OCI-LY1 (cell line): ENCODE data around the gene NSFL1C.

Experiments
- H2AFZ ChIP-seq: fragments of 200-600 bp; sonication (generic), shearing (Covaris generic); 2 replicates; pipeline ENCODE4 v1.6.0; 2014; ENCODE audit warnings: antibody characterized with exemption, mild to moderate bottlenecking, low read length
- H3F3A ChIP-seq: fragments of 200-600 bp; sonication (generic), shearing (Covaris generic); 2 replicates; pipeline ENCODE4 v1.6.0; 2014; ENCODE audit warnings: mild to moderate bottlenecking, antibody characterized with exemption, low read length, moderate library complexity; ENCODE audit not compliant: insufficient read depth
- H3K27ac ChIP-seq: fragments of 200-600 bp; sonication (generic); 2 replicates; pipeline ENCODE4 v1.5.1; 2014; ENCODE audit warnings: low read length, mixed run types, mild to moderate bottlenecking, low read depth; ENCODE audit not compliant: poor library complexity, severe bottlenecking
- H3K27me3 ChIP-seq: fragments of 200-600 bp; sonication (generic); 2 replicates; pipeline ENCODE4 v1.6.0; 2014; ENCODE audit warnings: antibody characterized with exemption, mild to moderate bottlenecking, low read length, moderate library complexity; ENCODE audit not compliant: insufficient read depth
- H3K36me3 ChIP-seq: fragments of 200-600 bp; sonication (generic); 2 replicates; pipeline ENCODE4 v1.6.1; 2014; ENCODE audit warnings: mild to moderate bottlenecking, antibody characterized with exemption, low read length, moderate library complexity, mixed read lengths; ENCODE audit not compliant: insufficient read depth
- H3K4me1 ChIP-seq: fragments of 200-600 bp; sonication (generic); 2 replicates; pipeline ENCODE4 v1.5.1; 2014; ENCODE audit warnings: mild to moderate bottlenecking, low read length, moderate library complexity; ENCODE audit not compliant: insufficient read depth, severe bottlenecking
- H3K4me2 ChIP-seq: fragments of 200-600 bp; sonication (generic), shearing (Covaris generic); 2 replicates; pipeline ENCODE4 v1.6.1; 2014; ENCODE audit warnings: low read length
- H3K4me3 ChIP-seq: fragments of 200-600 bp; sonication (generic); 2 replicates; pipeline ENCODE4 v1.5.1; 2014; ENCODE audit warnings: low read length, low read depth, mild to moderate bottlenecking, mixed read lengths; ENCODE audit not compliant: poor library complexity, severe bottlenecking
- H3K79me2 ChIP-seq: fragments of 200-600 bp; shearing (Covaris generic); 2 replicates; pipeline ENCODE4 v1.6.1; 2016; ENCODE audit warnings: mixed run types, low read length, mixed read lengths; ENCODE audit not compliant: insufficient read depth
- H3K9ac ChIP-seq: fragments of 200-600 bp; sonication (generic), shearing (Covaris generic); 2 replicates; pipeline ENCODE4 v1.6.1; 2014; ENCODE audit warnings: mild to moderate bottlenecking, low read length, mixed read lengths
- H3K9me2 ChIP-seq: fragments of 200-600 bp; sonication (generic), shearing (Covaris generic); 2 replicates; pipeline ENCODE4 v1.6.1; 2014; ENCODE audit warnings: low read depth, mild to moderate bottlenecking, low read length, mixed read lengths
- H3K9me3 ChIP-seq: fragments of 200-600 bp; shearing (Covaris generic); 2 replicates; pipeline ENCODE4 v1.6.1; 2014; ENCODE audit warnings: low read length, mixed read lengths
- H4K20me1 ChIP-seq: fragments of 200-600 bp; sonication (generic), shearing (Covaris generic); 2 replicates; pipeline ENCODE4 v1.6.0; 2016; ENCODE audit warnings: mild to moderate bottlenecking, low read length; ENCODE audit not compliant: insufficient read depth
- EZH2 ChIP-seq: fragments of 200-600 bp; sonication (generic), shearing (Covaris generic); IDR thresholded peaks from 2 replicates; pipeline ENCODE4 v1.8.0; 2017; ENCODE audit warnings: borderline replicate concordance, mixed run types, mild to moderate bottlenecking, antibody characterized with exemption, low read length, moderate library complexity, mixed read lengths
- TF ChIP-seq, protein P1 (sequence below): fragments of 200-600 bp; sonication (generic), shearing (Covaris generic); IDR thresholded peaks from 2 replicates; pipeline ENCODE4 v1.5.1; 2017; ENCODE audit warnings: mild to moderate bottlenecking, antibody characterized with exemption, low read length, moderate library complexity, mixed read lengths

The NSFL1C gene

DNA sequence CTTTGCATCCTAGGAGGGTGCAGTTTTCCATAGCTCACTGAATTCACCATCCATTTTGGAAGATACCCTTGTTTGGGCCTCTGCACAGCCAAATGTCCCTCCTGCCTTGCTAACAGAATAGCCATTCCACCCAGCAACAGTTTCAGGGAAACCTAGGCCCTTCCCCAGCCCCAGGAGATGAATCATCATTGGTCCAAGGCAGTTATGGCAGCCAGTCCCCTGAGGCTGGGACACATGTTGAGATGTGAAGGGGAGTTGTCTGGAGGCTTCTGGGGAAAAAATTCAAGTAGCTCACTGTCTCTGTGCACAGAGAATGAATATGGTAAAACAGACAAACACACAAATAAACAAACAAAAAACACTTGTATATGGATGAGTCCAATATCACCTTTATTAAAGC is 41.9 kb upstream of the NSFL1C start:
- Histone ChIP-seq H3K9me2 (no peaks in the 10 kb centered on the region), H2AFZ (no peak overlapping the region), H3K79me2 (no peaks in the 10 kb centered on the region), H3K9me3 (no peaks in the 10 kb centered on the region), H3K4me1 (no peaks in the 10 kb centered on the region), H3K36me3 (no peaks in the 10 kb centered on the region), H4K20me1 (no peaks in the 10 kb centered on the region), H3K4me2 (no peak overlapping the region), H3K4me3 (no peak overlapping the region), H3K27me3 (0 out of 2 replicates have a peak, but pooled peaks cover 7% of the 10 kb centered on the region), H3F3A (no peaks in the 10 kb centered on the region), H3K9ac (no peak overlapping the region), H3K27ac (no peak overlapping the region)
- TF ChIP-seq EZH2 = no peak
- TF ChIP-seq, protein P1, sequence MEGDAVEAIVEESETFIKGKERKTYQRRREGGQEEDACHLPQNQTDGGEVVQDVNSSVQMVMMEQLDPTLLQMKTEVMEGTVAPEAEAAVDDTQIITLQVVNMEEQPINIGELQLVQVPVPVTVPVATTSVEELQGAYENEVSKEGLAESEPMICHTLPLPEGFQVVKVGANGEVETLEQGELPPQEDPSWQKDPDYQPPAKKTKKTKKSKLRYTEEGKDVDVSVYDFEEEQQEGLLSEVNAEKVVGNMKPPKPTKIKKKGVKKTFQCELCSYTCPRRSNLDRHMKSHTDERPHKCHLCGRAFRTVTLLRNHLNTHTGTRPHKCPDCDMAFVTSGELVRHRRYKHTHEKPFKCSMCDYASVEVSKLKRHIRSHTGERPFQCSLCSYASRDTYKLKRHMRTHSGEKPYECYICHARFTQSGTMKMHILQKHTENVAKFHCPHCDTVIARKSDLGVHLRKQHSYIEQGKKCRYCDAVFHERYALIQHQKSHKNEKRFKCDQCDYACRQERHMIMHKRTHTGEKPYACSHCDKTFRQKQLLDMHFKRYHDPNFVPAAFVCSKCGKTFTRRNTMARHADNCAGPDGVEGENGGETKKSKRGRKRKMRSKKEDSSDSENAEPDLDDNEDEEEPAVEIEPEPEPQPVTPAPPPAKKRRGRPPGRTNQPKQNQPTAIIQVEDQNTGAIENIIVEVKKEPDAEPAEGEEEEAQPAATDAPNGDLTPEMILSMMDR = no peak

DNA sequence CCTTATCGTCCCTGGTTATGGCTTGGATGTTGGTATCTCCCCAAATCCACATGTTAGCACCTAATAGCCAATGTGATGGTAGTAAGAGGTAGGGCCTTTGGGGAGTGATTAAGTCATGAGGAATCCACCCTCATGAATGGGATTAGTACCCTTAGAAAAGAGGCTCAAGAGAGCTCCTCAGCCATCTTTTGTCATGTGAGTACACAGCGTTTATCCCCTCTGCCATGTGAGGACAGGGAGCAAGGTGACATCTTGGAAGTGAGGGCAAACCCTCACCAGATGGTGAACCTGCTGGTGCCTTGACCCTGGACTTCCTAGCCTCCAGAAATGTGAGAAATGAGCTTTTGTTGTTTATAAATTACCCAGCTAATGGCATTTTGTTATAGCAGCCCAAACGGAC is 40.6 kb upstream of the NSFL1C start:
- Histone ChIP-seq H3K4me2 (no peak overlapping the region), H3K9ac (no peak overlapping the region), H3K27me3 (0 out of 2 replicates have a peak, but pooled peaks cover 3% of the 10 kb centered on the region), H3K27ac (no peak overlapping the region), H3F3A (no peaks in the 10 kb centered on the region), H2AFZ (no peak overlapping the region), H3K9me3 (no peaks in the 10 kb centered on the region), H3K4me3 (no peak overlapping the region), H3K4me1 (no peaks in the 10 kb centered on the region), H4K20me1 (no peaks in the 10 kb centered on the region), H3K79me2 (no peaks in the 10 kb centered on the region), H3K36me3 (no peaks in the 10 kb centered on the region), H3K9me2 (no peaks in the 10 kb centered on the region)
- TF ChIP-seq, protein P1 = no peak
- no peak for TF ChIP-seq EZH2

DNA sequence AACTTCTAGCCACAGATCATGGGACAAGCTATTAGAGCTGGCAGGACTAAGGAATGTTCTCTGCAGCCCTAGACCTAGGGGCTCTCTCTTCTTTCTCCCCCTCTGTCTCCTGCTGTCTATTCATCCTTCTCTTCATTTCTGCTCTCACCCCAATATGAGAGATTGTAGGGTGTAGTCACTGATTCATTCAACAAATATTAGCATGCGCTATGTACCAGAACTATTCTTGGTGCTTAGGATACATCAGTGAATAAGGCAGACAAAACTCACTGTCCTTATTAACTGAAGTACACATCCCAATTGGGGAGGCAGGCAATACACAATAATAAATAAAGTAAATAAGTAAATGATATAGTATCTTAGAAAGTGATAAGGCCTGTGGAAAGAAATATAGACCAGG is 39.2 kb upstream of the NSFL1C start:
- Histone ChIP-seq H3K27me3 (0 out of 2 replicates have a peak, but pooled peaks cover 3% of the 10 kb centered on the region), H3K9me3 (no peaks in the 10 kb centered on the region)

More for the DNA sequence above, 39.2 kb upstream of the NSFL1C start:
- Histone ChIP-seq H3K4me1 (no peaks in the 10 kb centered on the region), H2AFZ (no peak overlapping the region), H3K9me2 (no peaks in the 10 kb centered on the region), H3F3A (no peaks in the 10 kb centered on the region), H3K79me2 (no peaks in the 10 kb centered on the region), H3K27ac (no peak overlapping the region), H4K20me1 (no peaks in the 10 kb centered on the region), H3K4me2 (no peak overlapping the region), H3K4me3 (no peak overlapping the region), H3K9ac (no peak overlapping the region), H3K36me3 (no peaks in the 10 kb centered on the region)
- no peak for TF ChIP-seq EZH2
- TF ChIP-seq, protein P1 = no peak
